SJCRH30 (cell line): ENCODE measurements around the gene PMF1. TPM values are rescaled to one million over a fixed set of nuclear protein-coding genes. Genes with fewer than 3 reads are reported as not detected.

Experiments used
- DNase-seq, 2 experiments: peaks; one replicate each; pipeline ENCODE4 v3.0.0-alpha.2; 2015 to 2020
- H3K27ac ChIP-seq: fragments of 250-450 bp; sonication (Bioruptor Pico); 2 replicates; pipeline ENCODE4 v1.5.1; 2020; ENCODE audit warnings: mild to moderate bottlenecking, moderate library complexity
- H3K27me3 ChIP-seq: fragments of 250-450 bp; sonication (Bioruptor Pico); 2 replicates; pipeline ENCODE4 v1.5.1; 2020; ENCODE audit warnings: mild to moderate bottlenecking, moderate library complexity
- H3K36me3 ChIP-seq: fragments of 250-450 bp; sonication (Bioruptor Pico); 2 replicates; pipeline ENCODE4 v1.5.1; 2020; ENCODE audit warnings: mild to moderate bottlenecking, moderate library complexity
- H3K4me1 ChIP-seq: fragments of 250-450 bp; sonication (Bioruptor Pico); 2 replicates; pipeline ENCODE4 v1.5.1; 2020; ENCODE audit warnings: mild to moderate bottlenecking, moderate library complexity
- H3K4me3 ChIP-seq: fragments of 250-450 bp; sonication (Bioruptor Pico); 2 replicates; pipeline ENCODE4 v1.5.1; 2020; ENCODE audit warnings: mild to moderate bottlenecking, moderate library complexity
- H3K9me3 ChIP-seq: fragments of 250-450 bp; sonication (Bioruptor Pico); replicated peaks from 2 replicates; pipeline ENCODE4 v1.5.1; 2020; ENCODE audit warnings: mild to moderate bottlenecking, moderate library complexity
- total RNA-seq: library from RNA; depleted of rRNA; stranded (reverse); fragments of >200 nt; shearing (Covaris generic); gene quantifications from 2 replicates; pipeline ENCODE4 v1.2.3, GENCODE V29; 2014

Gene PMF1
- total RNA-seq, 1 experiment from 2014 or later = 59.7 TPM

GRCh38 chr1:156238248-156238647 is 25.4 kb downstream of the PMF1 start:
- H3K4me3 ChIP-seq = no peak overlapping the region
- DNase-seq = no peak
- H3K4me1 ChIP-seq = peaks cover 8% of the 10 kb centered on the region
- H3K27me3 ChIP-seq = no peaks in the 10 kb centered on the region
- H3K27ac ChIP-seq = no peak overlapping the region
- H3K9me3 ChIP-seq = no peaks in the 10 kb centered on the region
- peaks cover 7% of the 10 kb centered on the region for H3K36me3 ChIP-seq

GRCh38 chr1:156241311-156241811 is 28.6 kb downstream of the PMF1 start:
- H3K4me3 ChIP-seq = no peak overlapping the region
- DNase-seq = peak; percentile 54 to 55
- H3K9me3 ChIP-seq = no peaks in the 10 kb centered on the region
- H3K27ac ChIP-seq = 0 out of 2 replicates have a peak overlapping the region, but pooled peaks have one; percentile 1
- H3K27me3 ChIP-seq = no peaks in the 10 kb centered on the region
- peaks cover 8% of the 10 kb centered on the region for H3K4me1 ChIP-seq
- peaks cover 7% of the 10 kb centered on the region for H3K36me3 ChIP-seq

GRCh38 chr1:156241926-156242325 is 29.1 kb downstream of the PMF1 start, which contains the start of gene BGLAP:
Gene BGLAP, plus strand, starts transcription at chr1:156242184. Its CDS starts 48 bp downstream, at chr1:156242232.
- H3K27me3 ChIP-seq = no peaks in the 10 kb centered on the region
- H3K4me1 ChIP-seq = peaks cover 8% of the 10 kb centered on the region
- no peaks in the 10 kb centered on the region for H3K9me3 ChIP-seq
- peaks cover 7% of the 10 kb centered on the region for H3K36me3 ChIP-seq
- DNase-seq = no peak
- H3K27ac ChIP-seq = 0 out of 2 replicates have a peak within 1 kb of the TSS, but pooled peaks have one; percentile 1
- H3K4me3 ChIP-seq = no peak within 1 kb of the TSS

GRCh38 chr1:156242738-156243137 is 29.9 kb downstream of the PMF1 start:
- no peaks in the 10 kb centered on the region for H3K27me3 ChIP-seq
- no peak overlapping the region for H3K4me3 ChIP-seq
- no peak for DNase-seq

GRCh38 chr1:156244126-156244525 is 31.3 kb downstream of the PMF1 start:
- H3K27ac ChIP-seq = no peak overlapping the region
- no peak for DNase-seq
- H3K36me3 ChIP-seq = no peaks in the 10 kb centered on the region
- H3K4me3 ChIP-seq = no peak overlapping the region
- no peaks in the 10 kb centered on the region for H3K9me3 ChIP-seq
- peaks cover 8% of the 10 kb centered on the region for H3K4me1 ChIP-seq
- no peaks in the 10 kb centered on the region for H3K27me3 ChIP-seq

More at GRCh38 chr1:156242738-156243137, 29.9 kb downstream of the PMF1 start:
- Histone ChIP-seq H3K4me1 (peaks cover 8% of the 10 kb centered on the region), H3K27ac (no peak overlapping the region), H3K36me3 (peaks cover 7% of the 10 kb centered on the region), H3K9me3 (no peaks in the 10 kb centered on the region)

- no peak overlapping the region for H3K4me3 ChIP-seq
- DNase-seq = no peak
- H3K27ac ChIP-seq = no peak overlapping the region
- H3K9me3 ChIP-seq = no peaks in the 10 kb centered on the region
- H3K4me1 ChIP-seq = peaks cover 8% of the 10 kb centered on the region
- no peaks in the 10 kb centered on the region for H3K27me3 ChIP-seq
- no peaks in the 10 kb centered on the region for H3K36me3 ChIP-seq
Observed at GRCh38 chr1:156244712-156245111, 31.9 kb downstream of the PMF1 start.

GRCh38 chr1:156245451-156246232 is 32.8 kb downstream of the PMF1 start:
- Histone ChIP-seq H3K36me3 (peaks cover 3% of the 10 kb centered on the region; the same call in 1 of the 2 replicates), H3K27me3 (no peaks in the 10 kb centered on the region), H3K27ac (no peak overlapping the region), H3K4me1 (peaks cover 8% of the 10 kb centered on the region), H3K9me3 (no peaks in the 10 kb centered on the region), H3K4me3 (no peak overlapping the region)
- DNase-seq = no peak

- peaks cover 10% of the 10 kb centered on the region; the same call in 1 of the 2 replicates for H3K36me3 ChIP-seq
- DNase-seq = no peak
- no peaks in the 10 kb centered on the region for H3K9me3 ChIP-seq
- H3K27ac ChIP-seq = no peak overlapping the region
- H3K4me1 ChIP-seq = peaks cover 4% of the 10 kb centered on the region
- H3K27me3 ChIP-seq = no peaks in the 10 kb centered on the region
- H3K4me3 ChIP-seq = no peak overlapping the region
Observed at GRCh38 chr1:156246241-156246780, 33.5 kb downstream of the PMF1 start.

- Histone ChIP-seq H3K36me3 (peaks cover 15% of the 10 kb centered on the region), H3K4me1 (peaks cover under 1% of the 10 kb centered on the region), H3K27me3 (no peaks in the 10 kb centered on the region), H3K9me3 (no peaks in the 10 kb centered on the region), H3K4me3 (no peak overlapping the region), H3K27ac (no peak overlapping the region)
- DNase-seq = no peak
Observed at GRCh38 chr1:156246781-156247459, 34.1 kb downstream of the PMF1 start.

GRCh38 chr1:156247460-156248322 is 34.9 kb downstream of the PMF1 start, which contains the start of gene PAQR6:
Gene PAQR6, minus strand, starts transcription at chr1:156248056. Its CDS starts 1,325 bp downstream, at chr1:156246731.
- no peak within 1 kb of the TSS for H3K27ac ChIP-seq
- H3K36me3 ChIP-seq = peaks cover 22% of the 10 kb centered on the region
- H3K4me3 ChIP-seq = no peak within 1 kb of the TSS
- DNase-seq = no peak
- H3K4me1 ChIP-seq = no peaks in the 10 kb centered on the region
- H3K27me3 ChIP-seq = no peaks in the 10 kb centered on the region
- no peaks in the 10 kb centered on the region for H3K9me3 ChIP-seq

- no peak overlapping the region for H3K27ac ChIP-seq
- no peak for DNase-seq
- no peak overlapping the region for H3K4me3 ChIP-seq
- no peaks in the 10 kb centered on the region for H3K4me1 ChIP-seq
- H3K9me3 ChIP-seq = no peaks in the 10 kb centered on the region
- H3K36me3 ChIP-seq = peaks cover 29% of the 10 kb centered on the region
- H3K27me3 ChIP-seq = no peaks in the 10 kb centered on the region
Observed at GRCh38 chr1:156248323-156248683, 35.5 kb downstream of the PMF1 start.

- no peak for DNase-seq
- no peaks in the 10 kb centered on the region for H3K4me1 ChIP-seq
- H3K27me3 ChIP-seq = no peaks in the 10 kb centered on the region
- H3K4me3 ChIP-seq = no peak overlapping the region
- no peaks in the 10 kb centered on the region for H3K9me3 ChIP-seq
- no peak overlapping the region for H3K27ac ChIP-seq
- peaks cover 36% of the 10 kb centered on the region for H3K36me3 ChIP-seq
Observed at GRCh38 chr1:156249593-156249992, 36.8 kb downstream of the PMF1 start.

- H3K9me3 ChIP-seq = no peaks in the 10 kb centered on the region
- H3K36me3 ChIP-seq = peaks cover 44% of the 10 kb centered on the region
- H3K27ac ChIP-seq = no peak overlapping the region
- H3K27me3 ChIP-seq = no peaks in the 10 kb centered on the region
- no peaks in the 10 kb centered on the region for H3K4me1 ChIP-seq
- no peak overlapping the region for H3K4me3 ChIP-seq
- peak; percentile 41 to 45 for DNase-seq
Observed at GRCh38 chr1:156251527-156251926, 38.7 kb downstream of the PMF1 start.

- H3K9me3 ChIP-seq = no peaks in the 10 kb centered on the region
- no peak for DNase-seq
- H3K27ac ChIP-seq = no peak overlapping the region
- no peak overlapping the region for H3K4me3 ChIP-seq
- H3K27me3 ChIP-seq = no peaks in the 10 kb centered on the region
- H3K4me1 ChIP-seq = no peaks in the 10 kb centered on the region
- peaks cover 55% of the 10 kb centered on the region for H3K36me3 ChIP-seq
Observed at GRCh38 chr1:156253634-156254033, 40.8 kb downstream of the PMF1 start.
